ENCODE results near the gene RASL11A. TPM values are rescaled to one million over a fixed set of nuclear protein-coding genes. Genes with fewer than 3 reads are reported as not detected.
"Not testable (repeated sequence)": the region's sequence is repeated elsewhere in the genome, so short reads cannot be mapped to it uniquely, and the experiment has no call there.

RASL11A gene
- total RNA-seq, 3 donors from 2014 or later, result 5.2 to 7.3 (median 5.5) TPM

DNA sequence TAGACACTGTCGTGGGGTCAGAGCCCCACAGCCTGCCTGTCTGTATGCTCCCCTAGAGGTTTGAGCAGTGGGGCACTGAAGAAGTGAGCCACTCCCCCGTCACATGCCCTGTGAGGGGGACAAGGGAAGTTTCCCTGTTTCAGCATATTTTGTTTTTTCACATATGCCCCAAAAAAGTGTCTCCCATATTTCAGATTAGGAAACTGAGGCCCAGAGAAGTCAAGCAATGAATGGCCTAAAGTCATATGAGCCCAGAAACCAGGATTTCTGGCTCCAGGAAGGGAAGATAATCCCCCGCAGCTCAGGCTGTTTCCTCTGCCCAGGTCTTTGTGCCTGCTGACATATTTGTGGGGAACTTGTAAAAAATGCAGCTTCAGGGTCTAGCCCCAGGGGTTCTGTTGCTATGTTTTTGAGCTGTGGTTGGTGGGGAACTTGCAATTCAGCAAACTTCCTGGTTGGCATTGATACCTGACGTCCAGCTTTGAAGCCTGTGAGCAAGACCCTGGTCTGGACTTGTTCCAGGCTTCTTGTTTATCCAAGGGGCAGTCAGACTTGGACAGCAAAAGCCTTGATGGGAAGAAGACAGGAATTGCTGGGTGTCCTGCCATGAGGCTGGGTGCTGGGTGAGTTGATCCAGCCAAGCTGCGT is 9.5 kb downstream of the RASL11A start:
- Mint-ChIP-seq H3K4me1 (ENCODE audit: low read depth) (no peaks in the 10 kb centered on the region), H3K36me3 (ENCODE audit: insufficient read depth) (no peaks in the 10 kb centered on the region), H3K4me3 (no peak overlapping the region), H3K27me3 (ENCODE audit: low read depth) (peaks cover 10% of the 10 kb centered on the region), H3K9me3 (no peaks in the 10 kb centered on the region)
- ATAC-seq (no peak), DNase-seq (no peak)

DNA sequence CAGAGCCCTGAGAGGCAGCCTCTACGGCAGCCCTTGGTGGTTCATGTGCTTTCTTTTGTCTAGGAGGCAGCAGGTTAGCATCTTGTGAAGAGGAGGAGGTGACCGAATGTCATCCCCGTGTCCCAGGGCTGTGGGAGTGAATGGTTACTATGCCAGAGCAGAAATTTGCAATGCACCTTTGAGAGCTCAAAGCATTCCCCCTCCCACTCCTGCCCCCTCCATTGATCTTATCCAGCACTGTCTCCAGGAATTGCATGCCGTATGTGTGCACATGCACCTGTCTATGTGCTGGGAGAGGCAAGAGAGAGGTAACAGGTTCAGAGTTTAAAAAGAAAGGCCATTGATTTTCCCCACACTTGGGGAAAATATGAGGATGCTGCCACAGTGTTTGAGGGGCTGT is 10.2 kb downstream of the RASL11A start:
- Mint-ChIP-seq H3K4me3 (no peak overlapping the region), H3K36me3 (ENCODE audit: insufficient read depth) (no peaks in the 10 kb centered on the region), H3K27me3 (ENCODE audit: low read depth) (peaks cover 10% of the 10 kb centered on the region), H3K4me1 (ENCODE audit: low read depth) (no peaks in the 10 kb centered on the region), H3K9me3 (no peaks in the 10 kb centered on the region)
- ATAC-seq (no peak), DNase-seq (no peak)

DNA sequence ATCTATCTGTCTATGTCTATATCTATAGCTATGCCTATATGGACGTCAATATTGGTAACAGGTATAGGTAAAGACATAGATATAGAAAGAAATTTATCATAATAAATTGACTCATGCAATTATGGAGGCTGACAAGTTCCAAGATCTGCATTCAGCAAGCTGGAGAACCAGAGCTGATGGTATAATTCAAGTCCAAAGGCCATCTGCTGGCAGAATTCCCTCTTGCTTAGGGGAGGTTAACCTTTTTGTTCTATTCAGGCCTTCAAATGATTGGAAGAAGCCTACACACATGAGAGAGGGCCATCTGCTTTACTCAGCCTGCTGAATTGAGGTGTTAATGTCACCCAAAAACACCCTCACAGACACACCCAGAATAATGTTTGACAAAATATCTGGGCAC is 10.8 kb downstream of the RASL11A start:
- Mint-ChIP-seq H3K9me3 (no peaks in the 10 kb centered on the region), H3K36me3 (ENCODE audit: insufficient read depth) (no peaks in the 10 kb centered on the region), H3K27me3 (ENCODE audit: low read depth) (peaks cover 6% of the 10 kb centered on the region), H3K4me3 (no peak overlapping the region), H3K4me1 (ENCODE audit: low read depth) (no peaks in the 10 kb centered on the region)
- DNase-seq, result no peak
- ATAC-seq, result no peak

DNA sequence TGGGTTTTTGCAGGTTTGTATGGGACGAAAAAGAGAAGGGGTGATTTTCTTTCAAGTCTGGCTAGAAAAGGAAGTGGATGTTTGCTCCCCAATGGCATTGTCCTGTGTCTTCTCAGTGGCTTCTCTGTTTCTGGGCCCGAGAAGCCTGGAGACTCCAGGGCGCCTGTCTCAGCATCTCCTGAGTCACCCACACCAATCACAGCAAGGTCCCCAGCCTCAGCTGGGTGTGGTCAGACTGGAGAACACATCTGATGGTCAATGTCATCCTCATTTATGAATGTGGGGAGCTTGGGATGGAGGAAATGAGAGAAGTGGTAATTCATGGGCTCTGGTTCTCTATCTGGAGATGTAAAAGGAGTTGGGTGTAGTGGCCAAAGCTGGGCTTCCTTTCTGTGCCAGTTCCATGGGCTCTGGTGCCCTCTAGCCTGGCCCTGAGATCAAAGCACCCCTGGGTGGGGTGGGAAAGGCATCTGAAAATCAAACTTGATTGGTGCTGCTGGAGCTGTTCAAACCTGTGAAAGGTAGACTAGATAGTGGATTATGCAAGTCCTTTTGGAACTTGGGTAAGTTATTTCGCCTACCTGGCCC is 13.4 kb downstream of the RASL11A start:
- peaks cover 9% of the 10 kb centered on the region for H3K27me3 Mint-ChIP-seq (ENCODE audit: low read depth)
- ATAC-seq, result no peak
- H3K4me1 Mint-ChIP-seq (ENCODE audit: low read depth), result no peaks in the 10 kb centered on the region
- no peaks in the 10 kb centered on the region for H3K9me3 Mint-ChIP-seq
- DNase-seq, result no peak
- no peak overlapping the region for H3K4me3 Mint-ChIP-seq
- no peaks in the 10 kb centered on the region for H3K36me3 Mint-ChIP-seq (ENCODE audit: insufficient read depth)

DNA sequence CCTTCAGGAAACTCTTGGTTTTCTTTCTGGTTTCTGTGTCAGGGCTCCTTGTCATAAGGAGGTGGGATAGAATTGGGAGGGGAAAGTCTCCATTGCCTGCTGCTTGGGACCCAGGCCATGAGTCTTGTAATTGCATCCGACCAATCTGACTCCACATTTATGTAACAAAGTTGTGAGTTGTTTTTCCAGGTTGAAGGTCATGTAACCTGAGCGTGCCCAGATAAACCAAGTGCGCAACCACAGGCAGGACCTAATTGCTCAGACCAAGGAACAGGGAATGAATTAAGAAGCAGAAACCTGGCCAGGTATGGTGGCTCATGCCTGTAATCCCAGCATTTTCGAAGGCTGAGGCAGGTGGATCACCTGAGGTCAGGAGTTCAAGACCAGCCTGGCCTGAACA is 17.8 kb downstream of the RASL11A start:
- ATAC-seq (no peak), DNase-seq (no peak)
- Mint-ChIP-seq H3K36me3 (ENCODE audit: insufficient read depth) (no peaks in the 10 kb centered on the region), H3K4me3 (no peak overlapping the region), H3K27me3 (ENCODE audit: low read depth) (peaks cover 9% of the 10 kb centered on the region), H3K9me3 (no peaks in the 10 kb centered on the region), H3K4me1 (ENCODE audit: low read depth) (peaks cover 9% of the 10 kb centered on the region)

DNA sequence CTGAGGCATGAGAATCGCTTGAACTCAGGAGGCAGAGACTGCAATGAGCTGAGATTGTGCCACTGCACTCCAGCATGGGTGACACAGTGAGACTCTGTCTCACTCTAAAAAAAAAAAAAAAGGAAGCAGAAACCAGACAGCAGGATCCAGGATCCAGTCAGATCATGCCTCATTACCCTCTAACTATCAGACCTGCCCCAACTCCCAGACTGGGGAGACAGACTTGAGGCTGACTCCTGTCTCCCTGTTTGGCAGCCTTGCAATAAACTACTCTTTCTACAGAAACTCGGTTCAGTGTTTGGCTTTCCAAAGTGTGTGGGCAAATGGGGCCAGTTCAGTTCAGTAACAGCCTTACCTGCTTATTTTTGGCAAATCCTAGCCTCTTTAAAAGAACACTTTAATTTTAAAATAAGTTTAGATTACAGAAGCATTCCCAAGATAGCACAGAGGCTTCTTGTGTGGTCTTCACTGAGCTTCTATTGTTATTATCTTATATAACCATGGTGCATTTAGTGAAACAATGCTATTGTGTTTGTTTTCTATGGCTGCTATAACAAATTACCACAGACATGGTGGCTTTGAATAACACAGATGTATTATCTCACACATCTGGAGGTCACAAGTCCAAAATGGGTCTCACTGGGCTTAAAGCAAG is 18.5 kb downstream of the RASL11A start:
- no peak for DNase-seq
- Mint-ChIP-seq H3K4me3 (no peak overlapping the region), H3K9me3 (no peaks in the 10 kb centered on the region), H3K4me1 (ENCODE audit: low read depth) (peaks cover 17% of the 10 kb centered on the region), H3K36me3 (ENCODE audit: insufficient read depth) (no peaks in the 10 kb centered on the region), H3K27me3 (ENCODE audit: low read depth) (peaks cover 9% of the 10 kb centered on the region)
- ATAC-seq, result no peak

DNA sequence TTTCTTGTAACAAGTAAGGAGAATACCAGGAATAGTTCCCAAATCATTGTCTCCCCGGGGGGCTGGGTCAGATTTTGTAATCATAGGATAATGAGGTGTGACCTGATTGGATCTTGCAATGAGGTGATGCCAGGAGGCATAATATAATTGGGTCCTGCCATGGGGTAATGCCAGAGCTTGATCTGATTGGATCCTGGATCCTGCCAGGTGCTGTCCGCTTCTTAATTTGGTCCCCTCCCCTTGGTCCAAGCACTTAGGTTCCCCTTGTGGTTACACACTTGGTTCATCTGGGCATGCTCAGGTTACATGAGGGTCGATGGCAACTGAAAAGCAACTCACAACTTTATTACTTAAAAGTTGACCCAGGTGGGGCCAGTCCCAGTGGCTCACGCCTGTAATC is 20.1 kb downstream of the RASL11A start:
- no peak overlapping the region for H3K4me3 Mint-ChIP-seq
- peaks cover 3% of the 10 kb centered on the region for H3K27me3 Mint-ChIP-seq (ENCODE audit: low read depth)
- H3K9me3 Mint-ChIP-seq, result no peaks in the 10 kb centered on the region
- no peaks in the 10 kb centered on the region for H3K36me3 Mint-ChIP-seq (ENCODE audit: insufficient read depth)
- peaks cover 32% of the 10 kb centered on the region for H3K4me1 Mint-ChIP-seq (ENCODE audit: low read depth)
- ATAC-seq (no peak), DNase-seq (no peak)

DNA sequence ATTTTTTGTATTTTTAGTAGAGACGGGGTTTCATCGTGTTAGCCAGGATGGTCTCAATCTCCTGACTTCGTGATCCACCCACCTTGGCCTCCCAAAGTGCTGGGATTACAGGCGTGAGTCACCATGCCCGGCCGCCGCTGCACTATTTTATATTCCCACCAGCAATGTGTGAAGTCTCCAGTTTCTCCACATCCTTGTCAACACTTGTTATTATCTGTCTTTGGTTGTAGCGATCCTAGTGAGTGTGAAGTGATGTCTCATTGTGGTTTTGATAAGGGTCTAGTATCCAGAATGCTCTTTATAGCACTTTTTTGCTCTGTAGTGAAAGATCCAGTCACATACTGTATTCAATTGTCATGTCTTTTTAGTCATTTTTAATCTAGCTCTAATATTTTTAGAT is 21.3 kb downstream of the RASL11A start:
- H3K27me3 Mint-ChIP-seq (ENCODE audit: low read depth); H3K36me3 Mint-ChIP-seq (ENCODE audit: insufficient read depth); H3K4me3 Mint-ChIP-seq; DNase-seq; ATAC-seq; H3K9me3 Mint-ChIP-seq: not testable (repeated sequence)
- H3K4me1 Mint-ChIP-seq (ENCODE audit: low read depth), result peaks cover 32% of the 10 kb centered on the region

DNA sequence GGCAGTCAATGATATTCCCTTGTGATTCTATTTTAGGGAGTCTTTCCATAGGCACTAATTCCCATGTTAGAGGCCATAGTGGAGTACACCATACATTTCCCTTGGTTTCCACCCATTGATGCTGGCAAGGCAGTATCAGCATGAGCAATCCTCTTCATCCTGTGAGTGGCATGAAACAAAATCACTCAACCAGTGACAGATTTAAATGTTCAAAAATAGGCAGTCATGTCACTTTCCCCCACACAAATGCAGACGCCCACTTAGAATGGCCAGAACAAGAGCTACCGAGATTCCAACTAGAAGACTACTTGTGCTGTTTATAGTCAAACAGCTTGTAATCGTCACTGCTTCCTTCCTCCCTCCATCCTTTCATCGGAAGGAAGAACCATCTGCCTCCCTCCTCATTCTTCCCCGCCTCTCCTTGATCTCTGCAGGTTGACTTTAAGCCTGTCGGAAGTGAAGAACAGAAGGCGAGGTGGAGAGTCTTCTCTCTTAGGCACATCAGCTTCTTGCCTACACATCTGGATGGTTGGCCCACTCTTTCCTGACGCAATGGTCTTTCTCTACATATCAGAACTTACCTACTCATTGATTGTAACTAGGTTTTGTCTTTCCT is 22.6 kb downstream of the RASL11A start:
- ATAC-seq (peak; percentile 40 to 41), DNase-seq (no peak)
- H3K36me3 Mint-ChIP-seq (ENCODE audit: insufficient read depth), result no peaks in the 10 kb centered on the region
- peaks cover 32% of the 10 kb centered on the region for H3K4me1 Mint-ChIP-seq (ENCODE audit: low read depth)
- no peaks in the 10 kb centered on the region for H3K9me3 Mint-ChIP-seq
- H3K27me3 Mint-ChIP-seq (ENCODE audit: low read depth), result no peaks in the 10 kb centered on the region
- H3K4me3 Mint-ChIP-seq, result peak overlapping the region; percentile 17

DNA sequence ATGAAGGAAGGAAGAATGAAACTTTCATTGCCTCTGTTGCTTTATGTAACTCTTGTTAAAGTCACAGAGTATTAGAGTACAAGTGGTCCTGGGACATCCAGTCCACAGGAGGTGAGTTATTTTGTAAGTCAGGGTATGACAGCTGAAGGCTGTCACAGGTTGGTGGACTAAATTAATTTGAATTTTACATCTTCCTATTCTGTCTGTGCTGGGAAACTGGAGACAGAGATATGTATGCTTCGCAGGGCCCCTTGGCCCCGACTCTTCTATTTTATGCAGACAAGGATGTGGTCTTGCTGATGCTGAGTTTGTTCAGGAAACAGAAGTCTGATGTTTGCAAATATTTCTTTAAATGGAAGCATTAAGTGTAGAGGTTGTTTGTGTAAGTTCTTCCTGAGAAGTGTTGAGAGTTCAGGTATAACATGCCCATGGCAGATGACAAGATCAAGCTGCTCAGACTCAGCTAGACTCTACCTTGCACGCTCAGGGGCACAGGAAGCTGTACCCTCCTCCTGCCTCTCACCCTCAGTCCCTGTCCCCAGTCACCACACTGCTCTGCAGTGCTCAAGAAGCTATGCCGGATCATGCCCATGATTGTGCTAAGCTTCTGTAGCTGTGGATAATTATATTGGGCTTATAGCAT is 23.4 kb downstream of the RASL11A start:
- peak; percentile 64 to 69 for ATAC-seq
- Mint-ChIP-seq H3K36me3 (ENCODE audit: insufficient read depth) (no peaks in the 10 kb centered on the region), H3K4me3 (no peak overlapping the region), H3K4me1 (ENCODE audit: low read depth) (peaks cover 32% of the 10 kb centered on the region), H3K9me3 (no peaks in the 10 kb centered on the region), H3K27me3 (ENCODE audit: low read depth) (no peaks in the 10 kb centered on the region)
- no peak for DNase-seq

DNA sequence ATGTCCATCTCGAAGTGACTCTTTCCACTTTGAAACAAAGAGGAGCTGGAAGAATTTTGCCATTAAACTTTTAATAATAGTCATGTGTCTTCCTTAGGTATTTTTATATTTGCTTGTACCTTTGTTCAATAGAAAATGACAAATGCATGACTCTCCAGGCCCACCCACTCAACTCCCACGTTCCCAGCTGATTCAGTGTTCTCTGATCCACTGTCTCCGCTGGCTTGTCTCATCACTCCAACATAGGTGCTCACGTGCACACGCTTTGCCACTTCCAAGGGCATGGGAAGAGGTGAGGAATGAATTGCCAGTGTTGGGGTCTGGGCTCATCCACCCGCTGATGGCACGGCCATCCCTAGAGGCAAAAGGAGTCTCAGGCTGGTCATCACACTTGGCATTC is 24.5 kb downstream of the RASL11A start:
- no peak overlapping the region for H3K4me3 Mint-ChIP-seq
- peaks cover 32% of the 10 kb centered on the region for H3K4me1 Mint-ChIP-seq (ENCODE audit: low read depth)
- no peaks in the 10 kb centered on the region for H3K9me3 Mint-ChIP-seq
- H3K36me3 Mint-ChIP-seq (ENCODE audit: insufficient read depth), result no peaks in the 10 kb centered on the region
- peaks cover 5% of the 10 kb centered on the region for H3K27me3 Mint-ChIP-seq (ENCODE audit: low read depth)
- DNase-seq (peak; percentile 15), ATAC-seq (no peak)

DNA sequence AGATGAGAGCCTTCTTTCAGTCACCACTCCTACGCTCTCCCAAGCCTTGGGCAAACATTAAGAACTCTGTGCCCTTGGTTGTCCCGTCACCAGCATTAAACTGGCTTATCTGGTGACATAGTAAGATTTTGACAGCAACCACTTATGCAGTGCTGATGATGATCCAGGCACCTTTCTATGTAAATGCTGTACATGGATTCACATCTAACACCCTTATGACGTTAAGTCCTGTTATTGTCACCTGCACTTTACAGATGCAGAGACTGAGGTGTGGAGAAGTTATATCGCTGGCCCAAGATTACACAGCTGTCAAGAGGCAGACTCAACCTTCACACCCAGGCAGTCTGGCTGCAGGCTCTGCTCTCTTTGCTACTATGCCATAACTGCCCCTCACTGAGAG is 25.0 kb downstream of the RASL11A start:
- ATAC-seq, result no peak
- Mint-ChIP-seq H3K36me3 (ENCODE audit: insufficient read depth) (no peaks in the 10 kb centered on the region), H3K4me3 (no peak overlapping the region), H3K9me3 (no peaks in the 10 kb centered on the region), H3K27me3 (ENCODE audit: low read depth) (peaks cover 5% of the 10 kb centered on the region), H3K4me1 (ENCODE audit: low read depth) (peaks cover 32% of the 10 kb centered on the region)
- DNase-seq, result no peak

DNA sequence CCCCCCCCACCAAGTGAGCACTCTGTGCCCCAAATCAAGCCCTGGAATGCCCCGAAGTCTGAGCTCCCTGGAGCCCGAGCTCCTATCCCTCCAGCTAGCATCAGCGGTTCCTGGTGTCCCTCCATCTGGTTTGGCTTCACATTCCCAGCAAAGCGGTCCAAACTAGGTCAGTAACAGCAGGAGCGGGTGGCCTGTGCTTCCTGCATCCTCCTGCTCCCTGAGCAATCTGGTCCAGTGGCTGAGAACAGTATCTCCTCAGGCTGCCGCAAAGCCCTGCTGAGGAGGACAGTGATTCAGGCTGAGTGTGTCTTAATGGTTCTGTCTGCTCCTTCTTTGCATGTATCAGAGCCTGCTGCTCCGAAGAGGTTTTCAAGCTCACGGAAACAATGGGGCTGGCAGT is 25.9 kb downstream of the RASL11A start:
- no peak for ATAC-seq
- H3K4me1 Mint-ChIP-seq (ENCODE audit: low read depth), result peaks cover 32% of the 10 kb centered on the region
- no peaks in the 10 kb centered on the region for H3K9me3 Mint-ChIP-seq
- H3K4me3 Mint-ChIP-seq, result no peak overlapping the region
- peaks cover 5% of the 10 kb centered on the region for H3K27me3 Mint-ChIP-seq (ENCODE audit: low read depth)
- DNase-seq, result no peak
- no peaks in the 10 kb centered on the region for H3K36me3 Mint-ChIP-seq (ENCODE audit: insufficient read depth)

DNA sequence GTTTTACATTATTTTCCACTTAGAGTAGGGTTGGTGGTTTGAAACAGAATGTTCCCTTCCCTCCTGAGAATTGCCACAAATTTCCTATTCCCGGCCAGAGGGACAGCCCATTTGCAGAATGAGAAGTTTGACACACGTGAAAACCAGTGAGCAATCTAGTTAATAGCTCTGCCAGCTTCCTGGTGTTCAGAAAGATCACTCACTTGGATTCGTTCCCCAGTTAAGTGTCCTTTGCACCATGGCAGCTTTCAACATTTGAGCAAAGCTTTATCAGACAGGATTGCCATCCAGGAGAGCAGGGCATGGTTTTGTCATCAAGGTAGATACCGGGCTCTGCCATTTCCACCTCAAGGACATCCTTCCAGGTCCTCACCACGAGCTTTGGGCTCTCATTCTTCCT is 28.2 kb downstream of the RASL11A start:
- Mint-ChIP-seq H3K9me3 (no peaks in the 10 kb centered on the region), H3K4me3 (no peak overlapping the region), H3K36me3 (ENCODE audit: insufficient read depth) (no peaks in the 10 kb centered on the region), H3K4me1 (ENCODE audit: low read depth) (peaks cover 30% of the 10 kb centered on the region), H3K27me3 (ENCODE audit: low read depth) (peaks cover 5% of the 10 kb centered on the region)
- DNase-seq (no peak), ATAC-seq (no peak)

All from activated T-cell treated with anti-CD3 and anti-CD28 coated beads, Interleukin-2, amount 50 U/mL, for 4 hours (primary cell).